Endodermal cell (in vitro differentiated cells): Measurements from ENCODE around the gene CLIC5. TPM values are rescaled to one million over a fixed set of nuclear protein-coding genes. Genes with fewer than 3 reads are reported as not detected.

Experiments used
- DNase-seq: peaks from one replicate; pipeline ENCODE4 v3.0.0-alpha.2; 2017
- H3K27ac ChIP-seq: 2 replicates; pipeline ENCODE4 v1.5.1; 2013; ENCODE audit warnings: mild to moderate bottlenecking, low read depth, low read length, moderate library complexity
- H3K27me3 ChIP-seq: 2 replicates; pipeline ENCODE4 v1.6.1; 2013; ENCODE audit warnings: mild to moderate bottlenecking, low read length, moderate library complexity; ENCODE audit not compliant: insufficient read depth, control insufficient read depth, poor library complexity, severe bottlenecking
- H3K36me3 ChIP-seq: 2 replicates; pipeline ENCODE4 v1.7.0; 2013; ENCODE audit warnings: mild to moderate bottlenecking, low read length, moderate library complexity; ENCODE audit not compliant: control insufficient read depth, insufficient read depth
- H3K4me1 ChIP-seq: one replicate; pipeline ENCODE4 v1.7.0; 2013; ENCODE audit warnings: low read length; ENCODE audit not compliant: control insufficient read depth, insufficient read depth
- H3K4me3 ChIP-seq: 2 replicates; pipeline ENCODE4 v1.5.1; 2013; ENCODE audit warnings: mild to moderate bottlenecking, low read length, moderate library complexity
- H3K9ac ChIP-seq: 2 replicates; pipeline ENCODE4 v1.6.1; 2013; ENCODE audit warnings: mild to moderate bottlenecking, low read length, moderate library complexity; ENCODE audit not compliant: poor library complexity, severe bottlenecking; ENCODE audit errors: extremely low read depth
- H3K9me3 ChIP-seq: 2 replicates; pipeline ENCODE4 v1.6.1; 2013; ENCODE audit warnings: mild to moderate bottlenecking, low read length, moderate library complexity; ENCODE audit not compliant: control insufficient read depth
- H3K27ac Mint-ChIP-seq: 2 replicates; pipeline ENCODE4 v1.8.0; 2020; ENCODE audit warnings: mixed read lengths
- H3K27me3 Mint-ChIP-seq: 2 replicates; pipeline ENCODE4 v1.8.0; 2021; ENCODE audit warnings: mild to moderate bottlenecking, mixed read lengths; ENCODE audit not compliant: insufficient read depth
- H3K36me3 Mint-ChIP-seq: 2 replicates; pipeline ENCODE4 v1.8.0; 2020; ENCODE audit warnings: low read depth, mixed read lengths
- H3K4me1 Mint-ChIP-seq: 2 replicates; pipeline ENCODE4 v1.8.0; 2020; ENCODE audit warnings: mixed read lengths
- H3K4me3 Mint-ChIP-seq: 2 replicates; pipeline ENCODE4 v1.8.0; 2020; ENCODE audit warnings: mild to moderate bottlenecking, moderate library complexity, mixed read lengths
- H3K9me3 Mint-ChIP-seq: 2 replicates; pipeline ENCODE4 v1.8.0; 2020; ENCODE audit warnings: mild to moderate bottlenecking, mixed read lengths
- CTCF ChIP-seq: fragments of 200-600 bp; sonication (generic); conservative IDR thresholded peaks from 2 replicates; pipeline ENCODE4 v1.5.0; 2021; ENCODE audit warnings: antibody characterized with exemption, mild to moderate bottlenecking
- whole genome bisulfite sequencing, 2 experiments: methylation state at CpG; one replicate each; pipeline versions ENCODE4 v1.1.5 to v1.1.7; 2013; ENCODE audit warnings: missing lambda C conversion rate in 2 of 2, mixed read lengths in 1 of 2; ENCODE audit not compliant: insufficient coverage in 1 of 2, insufficient read length in 1 of 2; 5-methylcytosine and 5-hydroxymethylcytosine counted together
- total RNA-seq, 2 donors: library from RNA; stranded (reverse); fragmentation: NEBNext Ultra II Directional in 1 of 2; extraction: Animal tissue kit (Norgen Biotek cat#: 25700) in 1 of 2; gene quantifications; 2 replicates in 1 of 2; 3 replicates in 1 of 2; pipeline ENCODE4 v1.2.1, GENCODE V29; 2021

Gene CLIC5
- total RNA-seq, 2 donors from 2014 or later = 0.11 TPM; not detected in 1

GRCh38 chr6:45841062-45841461 is 174.6 kb downstream of the CLIC5 start:
- no peaks in the 10 kb centered on the region for H3K9me3 ChIP-seq
- H3K27me3 Mint-ChIP-seq = peaks cover 3% of the 10 kb centered on the region
- H3K27ac Mint-ChIP-seq = no peak overlapping the region
- no peaks in the 10 kb centered on the region for H3K9me3 Mint-ChIP-seq
- no peak overlapping the region for H3K27ac ChIP-seq
- no peak for DNase-seq
- H3K4me1 Mint-ChIP-seq = no peaks in the 10 kb centered on the region
- H3K36me3 ChIP-seq = no peaks in the 10 kb centered on the region
- 98% methylated on average over 3 of the region's 3 CpGs; no CpG with 5 or more reads in 1 of the 2 experiments for WGBS, 2 experiments
- TF ChIP-seq CTCF = peak; percentile 30
- H3K27me3 ChIP-seq = no peaks in the 10 kb centered on the region
- H3K36me3 Mint-ChIP-seq = no peaks in the 10 kb centered on the region
- no peaks in the 10 kb centered on the region for H3K4me1 ChIP-seq
- H3K9ac ChIP-seq = no peak overlapping the region
- no peak overlapping the region for H3K4me3 ChIP-seq
- H3K4me3 Mint-ChIP-seq = no peak overlapping the region

DNA sequence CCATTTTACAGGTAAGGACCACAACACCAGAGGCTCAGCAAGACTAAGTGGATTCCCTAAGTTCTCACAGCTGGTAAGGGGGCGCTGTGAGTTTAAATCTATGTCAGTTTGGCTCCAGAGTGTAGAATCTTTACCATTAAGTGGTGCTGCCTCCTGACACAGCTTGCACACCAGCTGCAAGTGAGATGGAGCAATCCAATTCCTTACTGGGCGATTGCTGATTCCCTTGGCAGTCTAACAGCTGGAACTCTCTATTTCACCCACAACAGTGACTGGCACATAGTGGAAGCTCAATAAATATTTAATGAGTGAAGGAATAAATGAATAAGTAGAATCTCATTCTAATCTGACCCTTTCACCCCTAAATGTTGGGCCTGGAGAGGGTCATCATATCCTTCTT is 176.7 kb downstream of the CLIC5 start:
- no peak overlapping the region for H3K4me3 Mint-ChIP-seq
- Histone ChIP-seq H3K27ac (no peak overlapping the region), H3K4me3 (no peak overlapping the region), H3K9me3 (no peaks in the 10 kb centered on the region), H3K4me1 (no peaks in the 10 kb centered on the region), H3K27me3 (no peaks in the 10 kb centered on the region), H3K9ac (no peak overlapping the region), H3K36me3 (no peaks in the 10 kb centered on the region)
- no peaks in the 10 kb centered on the region for H3K36me3 Mint-ChIP-seq
- no peaks in the 10 kb centered on the region for H3K9me3 Mint-ChIP-seq
- H3K27ac Mint-ChIP-seq = no peak overlapping the region
- DNase-seq = no peak
- no peaks in the 10 kb centered on the region for H3K4me1 Mint-ChIP-seq
- WGBS, 2 experiments = 46% methylated on average over 2 of the region's 2 CpGs; no CpG with 5 or more reads in 1 of the 2 experiments
- peak; percentile 21 for TF ChIP-seq CTCF
- H3K27me3 Mint-ChIP-seq = peaks cover 5% of the 10 kb centered on the region

DNA sequence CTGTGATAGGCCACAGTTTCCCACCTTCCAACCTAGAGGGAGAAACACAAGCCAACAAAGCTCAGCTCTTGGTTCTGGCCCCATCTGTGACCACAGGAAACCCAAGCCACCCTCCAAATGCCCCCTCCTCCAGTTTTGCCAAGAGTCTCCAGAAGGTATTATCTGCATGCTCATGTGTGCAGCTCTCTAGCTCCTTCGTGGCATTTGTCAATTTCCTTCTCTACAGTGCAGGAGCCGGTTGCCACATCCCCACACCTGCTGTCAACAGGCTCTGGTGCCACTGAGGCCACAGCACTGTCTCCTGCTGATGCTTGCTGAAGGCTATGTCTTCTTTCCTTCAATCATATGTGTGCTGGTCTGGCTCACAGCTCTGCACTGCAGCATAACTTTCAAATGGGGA is 177.2 kb downstream of the CLIC5 start:
- H3K27ac Mint-ChIP-seq = no peak overlapping the region
- TF ChIP-seq CTCF = no peak
- Histone ChIP-seq H3K9me3 (no peaks in the 10 kb centered on the region), H3K4me3 (no peak overlapping the region), H3K27me3 (no peaks in the 10 kb centered on the region), H3K4me1 (no peaks in the 10 kb centered on the region), H3K27ac (no peak overlapping the region), H3K9ac (no peak overlapping the region), H3K36me3 (no peaks in the 10 kb centered on the region)
- H3K4me1 Mint-ChIP-seq = no peaks in the 10 kb centered on the region
- peaks cover 5% of the 10 kb centered on the region for H3K27me3 Mint-ChIP-seq
- no peak overlapping the region for H3K4me3 Mint-ChIP-seq
- DNase-seq = no peak
- H3K36me3 Mint-ChIP-seq = no peaks in the 10 kb centered on the region
- WGBS, 2 experiments = 65 to 87% methylated on average over 2 of the region's 2 CpGs
- no peaks in the 10 kb centered on the region for H3K9me3 Mint-ChIP-seq
